Peyer's patch (tissue), 4 donors: Measurements from ENCODE around the gene CLTB. TPM values are rescaled to one million over a fixed set of nuclear protein-coding genes. Genes with fewer than 3 reads are reported as not detected.
"Not testable (repeated sequence)": the region's sequence is repeated elsewhere in the genome, so short reads cannot be mapped to it uniquely, and the experiment has no call there.

Source experiments
- DNase-seq, 3 donors: peaks; one replicate each; pipeline ENCODE4 v3.0.0-alpha.2; 2017 to 2019
- H3K27ac ChIP-seq, 4 donors: fragments of 200-600 bp; sonication (generic); one replicate each; pipeline ENCODE4 v1.5.1; 2016 to 2019
- H3K27me3 ChIP-seq, 2 donors: fragments of 200-600 bp; sonication (generic); one replicate each; pipeline ENCODE4 v1.5.1; 2019
- H3K36me3 ChIP-seq, 3 donors: fragments of 200-600 bp; sonication (generic); one replicate each; pipeline ENCODE4 v1.5.1; 2016 to 2019
- H3K4me1 ChIP-seq, 4 donors: fragments of 200-600 bp; sonication (generic); one replicate each; pipeline ENCODE4 v1.5.1; 2016 to 2019
- H3K4me3 ChIP-seq, 4 donors: fragments of 200-600 bp; sonication (generic); 1 replicate in 3 of 4; 2 replicates in 1 of 4; pipeline ENCODE4 v1.5.1; 2016 to 2019; ENCODE audit warnings: mild to moderate bottlenecking in 1 of 4
- H3K9me3 ChIP-seq, 4 donors: fragments of 200-600 bp; sonication (generic); one replicate each; pipeline ENCODE4 v1.5.1; 2016 to 2019; ENCODE audit warnings: mild to moderate bottlenecking in 1 of 4
- POLR2A ChIP-seq, 2 donors: fragments of 450-650 bp; IDR thresholded peaks; one replicate each; pipeline ENCODE4 v1.5.1; 2017; ENCODE audit warnings: antibody characterized with exemption in 2 of 2, mild to moderate bottlenecking in 2 of 2, moderate library complexity in 2 of 2
- total RNA-seq, 4 donors: library from RNA; depleted of rRNA; stranded (reverse); fragments of >200 nt; gene quantifications; one replicate each; pipeline ENCODE4 v1.1.0, GENCODE V29; 2016
- TF ChIP-seq, protein P1 (sequence below), 6 experiments: fragments of 450-650 bp in 4 of 6; fragments of 200-600 bp in 2 of 6; sonication (generic) in 1 of 6; IDR thresholded peaks; one replicate each; pipeline ENCODE4 v1.5.1; 2017 to 2019; ENCODE audit warnings: antibody characterized with exemption in 6 of 6, mild to moderate bottlenecking in 3 of 6, moderate library complexity in 1 of 6

The CLTB gene
- total RNA-seq, 4 donors from 2014 or later = 87.5 to 211 (median 196) TPM

GRCh38 chr5:176412517-176413254 is 3.7 kb downstream of the CLTB start:
- DNase-seq = peak in 1 of 3 donors; percentile 30
- TF ChIP-seq, protein P1, sequence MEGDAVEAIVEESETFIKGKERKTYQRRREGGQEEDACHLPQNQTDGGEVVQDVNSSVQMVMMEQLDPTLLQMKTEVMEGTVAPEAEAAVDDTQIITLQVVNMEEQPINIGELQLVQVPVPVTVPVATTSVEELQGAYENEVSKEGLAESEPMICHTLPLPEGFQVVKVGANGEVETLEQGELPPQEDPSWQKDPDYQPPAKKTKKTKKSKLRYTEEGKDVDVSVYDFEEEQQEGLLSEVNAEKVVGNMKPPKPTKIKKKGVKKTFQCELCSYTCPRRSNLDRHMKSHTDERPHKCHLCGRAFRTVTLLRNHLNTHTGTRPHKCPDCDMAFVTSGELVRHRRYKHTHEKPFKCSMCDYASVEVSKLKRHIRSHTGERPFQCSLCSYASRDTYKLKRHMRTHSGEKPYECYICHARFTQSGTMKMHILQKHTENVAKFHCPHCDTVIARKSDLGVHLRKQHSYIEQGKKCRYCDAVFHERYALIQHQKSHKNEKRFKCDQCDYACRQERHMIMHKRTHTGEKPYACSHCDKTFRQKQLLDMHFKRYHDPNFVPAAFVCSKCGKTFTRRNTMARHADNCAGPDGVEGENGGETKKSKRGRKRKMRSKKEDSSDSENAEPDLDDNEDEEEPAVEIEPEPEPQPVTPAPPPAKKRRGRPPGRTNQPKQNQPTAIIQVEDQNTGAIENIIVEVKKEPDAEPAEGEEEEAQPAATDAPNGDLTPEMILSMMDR (IDR thresholded peaks at IDR 0.05) = no peak
- TF ChIP-seq POLR2A (IDR thresholded peaks at IDR 0.05) = no peak
- Histone ChIP-seq H3K27ac (peak overlapping the region in 1 of 4 donors; percentile 50), H3K4me1 (peaks cover 2 to 50% (median 10%) of the 10 kb centered on the region in 4 donors), H3K27me3 (no peaks in the 10 kb centered on the region), H3K36me3 (peaks cover 0 to 26% (median 0%) of the 10 kb centered on the region in 3 donors), H3K4me3 (no peak overlapping the region), H3K9me3 (no peaks in the 10 kb centered on the region)

- Histone ChIP-seq H3K9me3 (no peaks in the 10 kb centered on the region), H3K36me3 (peaks cover 0 to 44% (median 0%) of the 10 kb centered on the region in 3 donors), H3K27ac (peak overlapping the region in 1 of 4 donors; percentile 16), H3K4me3 (no peak overlapping the region), H3K4me1 (peaks cover 0 to 54% (median 4%) of the 10 kb centered on the region in 4 donors), H3K27me3 (no peaks in the 10 kb centered on the region)
- TF ChIP-seq POLR2A (IDR thresholded peaks at IDR 0.05) = no peak
- TF ChIP-seq, protein P1 (IDR thresholded peaks at IDR 0.05) = peak in 4 of 6 experiments; percentile 17 to 45 (median 26)
- DNase-seq = peak in 1 of 3 donors; percentile 39
These were observed 5.7 kb downstream of the CLTB start for GRCh38 chr5:176410486-176411180.

- H3K4me1 ChIP-seq = peaks cover 0 to 54% (median 2%) of the 10 kb centered on the region in 4 donors
- H3K4me3 ChIP-seq = no peak overlapping the region
- DNase-seq = no peak
- H3K9me3 ChIP-seq = no peaks in the 10 kb centered on the region
- H3K27ac ChIP-seq = no peak overlapping the region
- H3K27me3 ChIP-seq = no peaks in the 10 kb centered on the region
- TF ChIP-seq, protein P1 (IDR thresholded peaks at IDR 0.05) = no peak
- TF ChIP-seq POLR2A (IDR thresholded peaks at IDR 0.05) = no peak
- peaks cover 0 to 44% (median 0%) of the 10 kb centered on the region in 3 donors for H3K36me3 ChIP-seq
These were observed 6.6 kb downstream of the CLTB start for GRCh38 chr5:176409765-176410164.

DNA sequence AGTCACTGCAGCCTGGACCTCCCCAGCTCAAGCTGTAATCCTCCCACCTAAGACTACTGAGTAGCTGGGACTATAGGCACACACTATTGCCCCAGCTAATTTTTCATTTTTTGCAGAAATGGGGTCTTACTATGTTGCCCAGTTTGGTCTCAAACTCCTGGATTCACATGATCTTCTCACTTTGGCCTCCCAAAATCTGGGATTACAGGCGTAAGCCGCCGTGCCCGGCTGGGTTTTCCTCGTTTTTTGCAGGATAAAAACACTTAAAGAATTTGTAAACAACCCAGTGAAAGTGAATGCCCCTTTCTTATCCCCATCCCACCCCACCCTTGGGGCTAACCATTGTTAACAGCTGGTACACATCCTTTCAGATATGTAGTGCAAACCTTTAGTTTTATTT is 7.7 kb downstream of the CLTB start:
- Histone ChIP-seq H3K27ac (no peak overlapping the region), H3K36me3 (peaks cover 0 to 44% (median 0%) of the 10 kb centered on the region in 3 donors), H3K9me3 (no peaks in the 10 kb centered on the region), H3K27me3 (no peaks in the 10 kb centered on the region), H3K4me1 (peaks cover 0 to 47% (median 2%) of the 10 kb centered on the region in 4 donors), H3K4me3 (no peak overlapping the region)
- TF ChIP-seq, protein P1 (IDR thresholded peaks at IDR 0.05) = no peak
- TF ChIP-seq POLR2A (IDR thresholded peaks at IDR 0.05) = no peak
- DNase-seq = no peak

GRCh38 chr5:176408252-176408573 is 8.1 kb downstream of the CLTB start:
- H3K4me3 ChIP-seq, H3K9me3 ChIP-seq, H3K27me3 ChIP-seq, H3K27ac ChIP-seq, DNase-seq: not testable (repeated sequence)
- Histone ChIP-seq H3K36me3 (peaks cover 0 to 44% (median 0%) of the 10 kb centered on the region in 3 donors), H3K4me1 (peaks cover 0 to 47% (median 2%) of the 10 kb centered on the region in 4 donors)
